ENCODE measurements around the gene CFAP97D1. TPM values are rescaled to one million over a fixed set of nuclear protein-coding genes. Genes with fewer than 3 reads are reported as not detected.

Gene CFAP97D1
- total RNA-seq, 1 experiment from 2014 or later, result 0.13 TPM

DNA sequence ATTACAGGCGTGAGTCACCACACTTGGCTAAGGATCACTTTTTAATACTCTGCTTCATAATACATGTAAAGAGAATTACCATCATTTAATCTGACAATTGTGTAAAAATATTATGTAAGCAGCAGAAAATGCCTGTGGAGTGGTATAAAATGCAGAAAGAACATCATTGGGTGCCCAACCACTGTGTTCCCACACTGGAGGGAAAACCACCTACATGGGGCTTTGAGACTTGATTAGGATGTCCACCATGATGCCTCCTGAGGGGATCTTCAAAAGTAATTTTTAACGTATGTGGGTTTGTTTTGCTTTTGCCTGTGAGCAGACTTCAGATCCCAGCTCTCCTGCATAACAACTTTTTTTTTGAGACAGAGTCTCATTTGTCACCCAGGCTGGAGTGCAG is 18.8 kb downstream of the CFAP97D1 start:
- POLR2A ChIA-PET, result no interaction called here
- ATAC-seq, result no peak
- Mint-ChIP-seq H3K9me3 (peaks cover 31% of the 10 kb centered on the region), H3K36me3 (peaks cover 28% of the 10 kb centered on the region), H3K4me3 (no peak overlapping the region), H3K27me3 (ENCODE audit: low read depth) (peaks cover 33% of the 10 kb centered on the region), H3K4me1 (peaks cover 30% of the 10 kb centered on the region), H3K27ac (no peak overlapping the region)
- CTCF ChIA-PET, result no interaction called here
- TF ChIP-seq, protein P1, sequence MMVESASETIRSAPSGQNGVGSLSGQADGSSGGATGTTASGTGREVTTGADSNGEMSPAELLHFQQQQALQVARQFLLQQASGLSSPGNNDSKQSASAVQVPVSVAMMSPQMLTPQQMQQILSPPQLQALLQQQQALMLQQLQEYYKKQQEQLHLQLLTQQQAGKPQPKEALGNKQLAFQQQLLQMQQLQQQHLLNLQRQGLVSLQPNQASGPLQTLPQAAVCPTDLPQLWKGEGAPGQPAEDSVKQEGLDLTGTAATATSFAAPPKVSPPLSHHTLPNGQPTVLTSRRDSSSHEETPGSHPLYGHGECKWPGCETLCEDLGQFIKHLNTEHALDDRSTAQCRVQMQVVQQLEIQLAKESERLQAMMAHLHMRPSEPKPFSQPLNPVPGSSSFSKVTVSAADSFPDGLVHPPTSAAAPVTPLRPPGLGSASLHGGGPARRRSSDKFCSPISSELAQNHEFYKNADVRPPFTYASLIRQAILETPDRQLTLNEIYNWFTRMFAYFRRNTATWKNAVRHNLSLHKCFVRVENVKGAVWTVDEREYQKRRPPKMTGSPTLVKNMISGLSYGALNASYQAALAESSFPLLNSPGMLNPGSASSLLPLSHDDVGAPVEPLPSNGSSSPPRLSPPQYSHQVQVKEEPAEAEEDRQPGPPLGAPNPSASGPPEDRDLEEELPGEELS (CRISPR knock-in tag; IDR thresholded peaks at IDR 0.05), result no peak
- no peak for TF ChIP-seq ZNF219 (CRISPR knock-in tag; IDR thresholded peaks at IDR 0.05; ENCODE audit: borderline replicate concordance)
- TF ChIP-seq, protein P2, sequence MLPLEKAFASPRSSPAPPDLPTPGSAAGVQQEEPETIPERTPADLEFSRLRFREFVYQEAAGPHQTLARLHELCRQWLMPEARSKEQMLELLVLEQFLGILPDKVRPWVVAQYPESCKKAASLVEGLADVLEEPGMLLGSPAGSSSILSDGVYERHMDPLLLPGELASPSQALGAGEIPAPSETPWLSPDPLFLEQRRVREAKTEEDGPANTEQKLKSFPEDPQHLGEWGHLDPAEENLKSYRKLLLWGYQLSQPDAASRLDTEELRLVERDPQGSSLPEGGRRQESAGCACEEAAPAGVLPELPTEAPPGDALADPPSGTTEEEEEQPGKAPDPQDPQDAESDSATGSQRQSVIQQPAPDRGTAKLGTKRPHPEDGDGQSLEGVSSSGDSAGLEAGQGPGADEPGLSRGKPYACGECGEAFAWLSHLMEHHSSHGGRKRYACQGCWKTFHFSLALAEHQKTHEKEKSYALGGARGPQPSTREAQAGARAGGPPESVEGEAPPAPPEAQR (CRISPR knock-in tag; IDR thresholded peaks at IDR 0.05), result no peak
- TF ChIP-seq HMGA2 (CRISPR knock-in tag; IDR thresholded peaks at IDR 0.05), result no peak
- no peak for TF ChIP-seq ELF4 (CRISPR knock-in tag; IDR thresholded peaks at IDR 0.05; ENCODE audit: low read depth)
- TF ChIP-seq, protein P3, sequence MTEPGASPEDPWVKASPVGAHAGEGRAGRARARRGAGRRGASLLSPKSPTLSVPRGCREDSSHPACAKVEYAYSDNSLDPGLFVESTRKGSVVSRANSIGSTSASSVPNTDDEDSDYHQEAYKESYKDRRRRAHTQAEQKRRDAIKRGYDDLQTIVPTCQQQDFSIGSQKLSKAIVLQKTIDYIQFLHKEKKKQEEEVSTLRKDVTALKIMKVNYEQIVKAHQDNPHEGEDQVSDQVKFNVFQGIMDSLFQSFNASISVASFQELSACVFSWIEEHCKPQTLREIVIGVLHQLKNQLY (CRISPR knock-in tag; IDR thresholded peaks at IDR 0.05), result no peak
- TF ChIP-seq GRHL2 (CRISPR knock-in tag; IDR thresholded peaks at IDR 0.05; ENCODE audit: insufficient replicate concordance, severe bottlenecking), result no peak
- TF ChIP-seq OVOL2 (CRISPR knock-in tag; IDR thresholded peaks at IDR 0.05; ENCODE audit: borderline replicate concordance), result no peak
- TF ChIP-seq, protein P4, sequence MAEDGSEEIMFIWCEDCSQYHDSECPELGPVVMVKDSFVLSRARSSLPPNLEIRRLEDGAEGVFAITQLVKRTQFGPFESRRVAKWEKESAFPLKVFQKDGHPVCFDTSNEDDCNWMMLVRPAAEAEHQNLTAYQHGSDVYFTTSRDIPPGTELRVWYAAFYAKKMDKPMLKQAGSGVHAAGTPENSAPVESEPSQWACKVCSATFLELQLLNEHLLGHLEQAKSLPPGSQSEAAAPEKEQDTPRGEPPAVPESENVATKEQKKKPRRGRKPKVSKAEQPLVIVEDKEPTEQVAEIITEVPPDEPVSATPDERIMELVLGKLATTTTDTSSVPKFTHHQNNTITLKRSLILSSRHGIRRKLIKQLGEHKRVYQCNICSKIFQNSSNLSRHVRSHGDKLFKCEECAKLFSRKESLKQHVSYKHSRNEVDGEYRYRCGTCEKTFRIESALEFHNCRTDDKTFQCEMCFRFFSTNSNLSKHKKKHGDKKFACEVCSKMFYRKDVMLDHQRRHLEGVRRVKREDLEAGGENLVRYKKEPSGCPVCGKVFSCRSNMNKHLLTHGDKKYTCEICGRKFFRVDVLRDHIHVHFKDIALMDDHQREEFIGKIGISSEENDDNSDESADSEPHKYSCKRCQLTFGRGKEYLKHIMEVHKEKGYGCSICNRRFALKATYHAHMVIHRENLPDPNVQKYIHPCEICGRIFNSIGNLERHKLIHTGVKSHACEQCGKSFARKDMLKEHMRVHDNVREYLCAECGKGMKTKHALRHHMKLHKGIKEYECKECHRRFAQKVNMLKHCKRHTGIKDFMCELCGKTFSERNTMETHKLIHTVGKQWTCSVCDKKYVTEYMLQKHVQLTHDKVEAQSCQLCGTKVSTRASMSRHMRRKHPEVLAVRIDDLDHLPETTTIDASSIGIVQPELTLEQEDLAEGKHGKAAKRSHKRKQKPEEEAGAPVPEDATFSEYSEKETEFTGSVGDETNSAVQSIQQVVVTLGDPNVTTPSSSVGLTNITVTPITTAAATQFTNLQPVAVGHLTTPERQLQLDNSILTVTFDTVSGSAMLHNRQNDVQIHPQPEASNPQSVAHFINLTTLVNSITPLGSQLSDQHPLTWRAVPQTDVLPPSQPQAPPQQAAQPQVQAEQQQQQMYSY (CRISPR knock-in tag; IDR thresholded peaks at IDR 0.05), result no peak
- TF ChIP-seq CREB1 (CRISPR knock-in tag; IDR thresholded peaks at IDR 0.05), result no peak
- no peak for TF ChIP-seq ETV6 (CRISPR knock-in tag; IDR thresholded peaks at IDR 0.05)
- no peak for DNase-seq (ENCODE audit: low spot score)

DNA sequence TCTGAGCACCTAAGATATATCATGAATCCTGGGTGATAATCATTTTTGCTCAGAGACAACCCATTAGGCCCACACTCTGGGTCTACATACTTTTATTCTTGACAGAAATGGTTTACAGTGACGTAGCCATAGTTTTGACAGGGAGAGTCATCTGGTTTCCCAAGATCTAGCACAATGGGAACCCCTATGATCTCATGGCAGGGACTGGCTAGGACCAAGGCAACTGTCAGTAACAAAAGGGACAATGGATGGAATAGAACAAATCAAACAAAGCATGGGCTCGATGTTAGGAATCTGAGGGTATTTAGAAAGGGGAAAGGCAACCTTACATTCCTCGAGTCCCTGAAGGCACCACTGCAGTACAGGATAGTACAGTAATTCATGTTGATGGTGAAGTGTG is 20.5 kb downstream of the CFAP97D1 start:
- no peak for TF ChIP-seq TEAD4 (CRISPR knock-in tag; IDR thresholded peaks at IDR 0.05)
- TF ChIP-seq, protein P5, sequence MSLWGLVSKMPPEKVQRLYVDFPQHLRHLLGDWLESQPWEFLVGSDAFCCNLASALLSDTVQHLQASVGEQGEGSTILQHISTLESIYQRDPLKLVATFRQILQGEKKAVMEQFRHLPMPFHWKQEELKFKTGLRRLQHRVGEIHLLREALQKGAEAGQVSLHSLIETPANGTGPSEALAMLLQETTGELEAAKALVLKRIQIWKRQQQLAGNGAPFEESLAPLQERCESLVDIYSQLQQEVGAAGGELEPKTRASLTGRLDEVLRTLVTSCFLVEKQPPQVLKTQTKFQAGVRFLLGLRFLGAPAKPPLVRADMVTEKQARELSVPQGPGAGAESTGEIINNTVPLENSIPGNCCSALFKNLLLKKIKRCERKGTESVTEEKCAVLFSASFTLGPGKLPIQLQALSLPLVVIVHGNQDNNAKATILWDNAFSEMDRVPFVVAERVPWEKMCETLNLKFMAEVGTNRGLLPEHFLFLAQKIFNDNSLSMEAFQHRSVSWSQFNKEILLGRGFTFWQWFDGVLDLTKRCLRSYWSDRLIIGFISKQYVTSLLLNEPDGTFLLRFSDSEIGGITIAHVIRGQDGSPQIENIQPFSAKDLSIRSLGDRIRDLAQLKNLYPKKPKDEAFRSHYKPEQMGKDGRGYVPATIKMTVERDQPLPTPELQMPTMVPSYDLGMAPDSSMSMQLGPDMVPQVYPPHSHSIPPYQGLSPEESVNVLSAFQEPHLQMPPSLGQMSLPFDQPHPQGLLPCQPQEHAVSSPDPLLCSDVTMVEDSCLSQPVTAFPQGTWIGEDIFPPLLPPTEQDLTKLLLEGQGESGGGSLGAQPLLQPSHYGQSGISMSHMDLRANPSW (CRISPR knock-in tag; conservative IDR thresholded peaks at IDR 0.05; ENCODE audit: low read depth), result no peak
- Mint-ChIP-seq H3K4me1 (peaks cover 43% of the 10 kb centered on the region), H3K27ac (no peak overlapping the region), H3K36me3 (peaks cover 28% of the 10 kb centered on the region), H3K4me3 (no peak overlapping the region), H3K9me3 (peaks cover 29% of the 10 kb centered on the region), H3K27me3 (ENCODE audit: low read depth) (peaks cover 19% of the 10 kb centered on the region)
- ChIA-PET POLR2A (no interaction called here), CTCF (interaction anchor here (1.0 kb wide), 1 partner anchor 11 kb away, joined by 3 read pairs; no protein-coding TSS in a partner anchor)
- ATAC-seq (no peak), DNase-seq (ENCODE audit: low spot score) (no peak)
